Measurements from ENCODE around the gene MAPK12. TPM values are rescaled to one million over a fixed set of nuclear protein-coding genes. Genes with fewer than 3 reads are reported as not detected.

Gene MAPK12
- total and polyA plus RNA-seq, 4 donors = 0.83 to 2.8 (median 1.9) TPM

DNA sequence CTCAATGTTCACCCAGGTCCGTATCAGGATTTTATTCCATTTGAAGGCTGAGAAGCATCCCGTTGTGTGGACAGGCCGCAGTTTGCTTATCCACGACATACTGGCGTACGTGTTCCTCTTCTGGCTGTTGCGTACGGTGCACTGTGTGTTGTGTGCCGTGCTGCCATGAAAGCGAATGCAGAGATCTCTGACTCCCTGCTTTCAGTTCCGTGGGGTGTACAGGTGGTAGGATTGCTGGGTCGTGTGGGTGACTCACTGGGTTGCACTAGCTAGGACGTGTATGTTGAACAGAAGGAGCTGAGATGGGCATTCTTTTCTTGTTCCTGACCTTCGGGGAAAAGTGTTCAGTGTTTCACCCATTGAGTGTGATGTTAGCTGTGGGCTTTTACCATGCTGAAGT is 50.3 kb downstream of the MAPK12 start:
- no peak overlapping the region for H3K9ac ChIP-seq (ENCODE audit: low read depth in 1 of 2, low read length in 2 of 2)
- no peak overlapping the region for H3K27ac ChIP-seq (ENCODE audit: low read depth in 1 of 2, low read length in 2 of 2)
- H3K36me3 ChIP-seq (ENCODE audit: control insufficient read depth in 4 of 4, insufficient read depth in 3 of 4, low read depth in 1 of 4, low read length in 3 of 4) = peaks cover 23 to 63% (median 36%) of the 10 kb centered on the region in 4 donors
- peaks cover 3 to 46% (median 33%) of the 10 kb centered on the region in 4 donors for H3K4me1 ChIP-seq (ENCODE audit: control insufficient read depth in 4 of 4, insufficient read depth in 4 of 4, low read length in 3 of 4)
- no peak for DNase-seq (ENCODE audit: low spot score)
- no peaks in the 10 kb centered on the region for H3K27me3 ChIP-seq (ENCODE audit: control insufficient read depth in 4 of 4, insufficient read depth in 4 of 4, low read length in 3 of 4)
- no peaks in the 10 kb centered on the region for H3K9me3 ChIP-seq (ENCODE audit: control insufficient read depth in 4 of 4, low read length in 3 of 4)
- no peak overlapping the region for H3K4me3 ChIP-seq (ENCODE audit: low read depth in 1 of 3, low read length in 3 of 3)
- 85% methylated on average over 14 of the region's 14 CpGs for WGBS
- TF ChIP-seq, protein P1, sequence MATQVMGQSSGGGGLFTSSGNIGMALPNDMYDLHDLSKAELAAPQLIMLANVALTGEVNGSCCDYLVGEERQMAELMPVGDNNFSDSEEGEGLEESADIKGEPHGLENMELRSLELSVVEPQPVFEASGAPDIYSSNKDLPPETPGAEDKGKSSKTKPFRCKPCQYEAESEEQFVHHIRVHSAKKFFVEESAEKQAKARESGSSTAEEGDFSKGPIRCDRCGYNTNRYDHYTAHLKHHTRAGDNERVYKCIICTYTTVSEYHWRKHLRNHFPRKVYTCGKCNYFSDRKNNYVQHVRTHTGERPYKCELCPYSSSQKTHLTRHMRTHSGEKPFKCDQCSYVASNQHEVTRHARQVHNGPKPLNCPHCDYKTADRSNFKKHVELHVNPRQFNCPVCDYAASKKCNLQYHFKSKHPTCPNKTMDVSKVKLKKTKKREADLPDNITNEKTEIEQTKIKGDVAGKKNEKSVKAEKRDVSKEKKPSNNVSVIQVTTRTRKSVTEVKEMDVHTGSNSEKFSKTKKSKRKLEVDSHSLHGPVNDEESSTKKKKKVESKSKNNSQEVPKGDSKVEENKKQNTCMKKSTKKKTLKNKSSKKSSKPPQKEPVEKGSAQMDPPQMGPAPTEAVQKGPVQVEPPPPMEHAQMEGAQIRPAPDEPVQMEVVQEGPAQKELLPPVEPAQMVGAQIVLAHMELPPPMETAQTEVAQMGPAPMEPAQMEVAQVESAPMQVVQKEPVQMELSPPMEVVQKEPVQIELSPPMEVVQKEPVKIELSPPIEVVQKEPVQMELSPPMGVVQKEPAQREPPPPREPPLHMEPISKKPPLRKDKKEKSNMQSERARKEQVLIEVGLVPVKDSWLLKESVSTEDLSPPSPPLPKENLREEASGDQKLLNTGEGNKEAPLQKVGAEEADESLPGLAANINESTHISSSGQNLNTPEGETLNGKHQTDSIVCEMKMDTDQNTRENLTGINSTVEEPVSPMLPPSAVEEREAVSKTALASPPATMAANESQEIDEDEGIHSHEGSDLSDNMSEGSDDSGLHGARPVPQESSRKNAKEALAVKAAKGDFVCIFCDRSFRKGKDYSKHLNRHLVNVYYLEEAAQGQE (IDR thresholded peaks at IDR 0.05) = no peak
- TF ChIP-seq NR2F2 (IDR thresholded peaks at IDR 0.05) (no peak), MAX (IDR thresholded peaks at IDR 0.05) (no peak), RAD21 (IDR thresholded peaks at IDR 0.05) (no peak), HNF4G (IDR thresholded peaks at IDR 0.05) (no peak), FOXA1 (IDR thresholded peaks at IDR 0.05) (no peak), YY1 (IDR thresholded peaks at IDR 0.05) (no peak), FOXA2 (IDR thresholded peaks at IDR 0.05) (no peak)

GRCh38 chr22:50210378-50211139 is 50.9 kb downstream of the MAPK12 start:
- Histone ChIP-seq H3K9ac (ENCODE audit: low read depth in 1 of 2, low read length in 2 of 2) (no peak overlapping the region), H3K9me3 (ENCODE audit: control insufficient read depth in 4 of 4, low read length in 3 of 4) (no peaks in the 10 kb centered on the region), H3K27ac (ENCODE audit: low read depth in 1 of 2, low read length in 2 of 2) (no peak overlapping the region), H3K36me3 (ENCODE audit: control insufficient read depth in 4 of 4, insufficient read depth in 3 of 4, low read depth in 1 of 4, low read length in 3 of 4) (peaks cover 18 to 57% (median 31%) of the 10 kb centered on the region in 4 donors), H3K4me1 (ENCODE audit: control insufficient read depth in 4 of 4, insufficient read depth in 4 of 4, low read length in 3 of 4) (peaks cover 3 to 52% (median 36%) of the 10 kb centered on the region in 4 donors), H3K4me3 (ENCODE audit: low read depth in 1 of 3, low read length in 3 of 3) (no peak overlapping the region), H3K27me3 (ENCODE audit: control insufficient read depth in 4 of 4, insufficient read depth in 4 of 4, low read length in 3 of 4) (no peaks in the 10 kb centered on the region)
- no peak for DNase-seq (ENCODE audit: low spot score)
- TF ChIP-seq HNF4G (IDR thresholded peaks at IDR 0.05) = no peak
- WGBS = 83% methylated on average over 32 of the region's 32 CpGs

- TF ChIP-seq, protein P2, sequence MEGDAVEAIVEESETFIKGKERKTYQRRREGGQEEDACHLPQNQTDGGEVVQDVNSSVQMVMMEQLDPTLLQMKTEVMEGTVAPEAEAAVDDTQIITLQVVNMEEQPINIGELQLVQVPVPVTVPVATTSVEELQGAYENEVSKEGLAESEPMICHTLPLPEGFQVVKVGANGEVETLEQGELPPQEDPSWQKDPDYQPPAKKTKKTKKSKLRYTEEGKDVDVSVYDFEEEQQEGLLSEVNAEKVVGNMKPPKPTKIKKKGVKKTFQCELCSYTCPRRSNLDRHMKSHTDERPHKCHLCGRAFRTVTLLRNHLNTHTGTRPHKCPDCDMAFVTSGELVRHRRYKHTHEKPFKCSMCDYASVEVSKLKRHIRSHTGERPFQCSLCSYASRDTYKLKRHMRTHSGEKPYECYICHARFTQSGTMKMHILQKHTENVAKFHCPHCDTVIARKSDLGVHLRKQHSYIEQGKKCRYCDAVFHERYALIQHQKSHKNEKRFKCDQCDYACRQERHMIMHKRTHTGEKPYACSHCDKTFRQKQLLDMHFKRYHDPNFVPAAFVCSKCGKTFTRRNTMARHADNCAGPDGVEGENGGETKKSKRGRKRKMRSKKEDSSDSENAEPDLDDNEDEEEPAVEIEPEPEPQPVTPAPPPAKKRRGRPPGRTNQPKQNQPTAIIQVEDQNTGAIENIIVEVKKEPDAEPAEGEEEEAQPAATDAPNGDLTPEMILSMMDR (IDR thresholded peaks at IDR 0.05; ENCODE audit: low read depth, low read length, missing input control) = peak; percentile 76
- TF ChIP-seq RAD21 (IDR thresholded peaks at IDR 0.05) (peak; percentile 77 to 88), GABPA (IDR thresholded peaks at IDR 0.05 in 1 of 2, conservative IDR thresholded peaks at IDR 0.05 in 1 of 2) (no peak)
Observed at GRCh38 chr22:50209893-50210292, 51.6 kb downstream of the MAPK12 start.

More at GRCh38 chr22:50209893-50210292, 51.6 kb downstream of the MAPK12 start:
- H3K4me1 ChIP-seq (ENCODE audit: control insufficient read depth in 4 of 4, insufficient read depth in 4 of 4, low read length in 3 of 4) = peaks cover 4 to 56% (median 38%) of the 10 kb centered on the region in 4 donors
- WGBS = 63% methylated on average over 20 of the region's 20 CpGs
- H3K36me3 ChIP-seq (ENCODE audit: control insufficient read depth in 4 of 4, insufficient read depth in 3 of 4, low read depth in 1 of 4, low read length in 3 of 4) = peaks cover 18 to 52% (median 27%) of the 10 kb centered on the region in 4 donors
- no peaks in the 10 kb centered on the region for H3K27me3 ChIP-seq (ENCODE audit: control insufficient read depth in 4 of 4, insufficient read depth in 4 of 4, low read length in 3 of 4)
- no peaks in the 10 kb centered on the region for H3K9me3 ChIP-seq (ENCODE audit: control insufficient read depth in 4 of 4, low read length in 3 of 4)
- H3K27ac ChIP-seq (ENCODE audit: low read depth in 1 of 2, low read length in 2 of 2) = no peak overlapping the region
- DNase-seq (ENCODE audit: low spot score) = peak; percentile 67
- no peak overlapping the region for H3K4me3 ChIP-seq (ENCODE audit: low read depth in 1 of 3, low read length in 3 of 3)
- H3K9ac ChIP-seq (ENCODE audit: low read depth in 1 of 2, low read length in 2 of 2) = no peak overlapping the region

Data from liver (tissue), 9 donors.